Nephron (organoid): Measurements from ENCODE around the gene EDIL3.
A peak's percentile ranks its signal among the peaks of the same experiment; 100 is the strongest.

ENCODE experiments used
- H3K27ac Mint-ChIP-seq, 3 experiments: 2 replicates each; pipeline ENCODE4 v1.8.0; 2020; ENCODE audit warnings: mixed read lengths in 3 of 3, mild to moderate bottlenecking in 2 of 3, moderate library complexity in 1 of 3
- H3K27me3 Mint-ChIP-seq: 2 replicates; pipeline ENCODE4 v1.8.0; 2021; ENCODE audit warnings: low read depth, mild to moderate bottlenecking, moderate library complexity, mixed read lengths
- H3K36me3 Mint-ChIP-seq: 2 replicates; pipeline ENCODE4 v1.8.0; 2020; ENCODE audit warnings: low read depth, mixed read lengths
- H3K4me1 Mint-ChIP-seq: 2 replicates; pipeline ENCODE4 v1.8.0; 2020; ENCODE audit warnings: mixed read lengths
- H3K4me3 Mint-ChIP-seq, 3 experiments: 2 replicates each; pipeline ENCODE4 v1.8.0; 2020; ENCODE audit warnings: mild to moderate bottlenecking in 3 of 3, mixed read lengths in 3 of 3, moderate library complexity in 2 of 3
- H3K9me3 Mint-ChIP-seq: 2 replicates; pipeline ENCODE4 v1.8.0; 2020; ENCODE audit warnings: mixed read lengths
- CTCF ChIP-seq, 3 experiments: fragments of 200-600 bp; sonication (generic); IDR thresholded peaks; one replicate each; pipeline ENCODE4 v1.5.0; 2021; ENCODE audit warnings: antibody characterized with exemption in 3 of 3; ENCODE audit not compliant: unreplicated experiment in 3 of 3

EDIL3 gene

GRCh38 chr5:83925955-83926337 lies 458.7 kb downstream of the EDIL3 start:
- Mint-ChIP-seq H3K4me1 (peaks cover 14% of the 10 kb centered on the region), H3K27ac (peak overlapping the region; percentile 16 to 74 (median 60)), H3K4me3 (no peak overlapping the region), H3K9me3 (no peaks in the 10 kb centered on the region), H3K36me3 (no peaks in the 10 kb centered on the region), H3K27me3 (peaks cover 5% of the 10 kb centered on the region)
- TF ChIP-seq CTCF (IDR thresholded peaks at IDR 0.05; ENCODE audit: unreplicated experiment in 3 of 3): no peak

- H3K36me3 Mint-ChIP-seq: no peaks in the 10 kb centered on the region
- peaks cover 14% of the 10 kb centered on the region for H3K4me1 Mint-ChIP-seq
- H3K27ac Mint-ChIP-seq: peak overlapping the region; percentile 16 to 74 (median 60)
- H3K4me3 Mint-ChIP-seq: no peak overlapping the region
- H3K27me3 Mint-ChIP-seq: peaks cover 5% of the 10 kb centered on the region
- no peaks in the 10 kb centered on the region for H3K9me3 Mint-ChIP-seq
- no peak for TF ChIP-seq CTCF (IDR thresholded peaks at IDR 0.05; ENCODE audit: unreplicated experiment in 3 of 3)
Measured at GRCh38 chr5:83925321-83925954, 459.2 kb downstream of the EDIL3 start.

GRCh38 chr5:83924891-83925290 lies 459.8 kb downstream of the EDIL3 start:
- H3K27me3 Mint-ChIP-seq: peaks cover 5% of the 10 kb centered on the region
- TF ChIP-seq CTCF (IDR thresholded peaks at IDR 0.05; ENCODE audit: unreplicated experiment in 3 of 3): no peak
- H3K4me1 Mint-ChIP-seq: peaks cover 14% of the 10 kb centered on the region
- no peak overlapping the region for H3K4me3 Mint-ChIP-seq
- no peaks in the 10 kb centered on the region for H3K36me3 Mint-ChIP-seq
- H3K27ac Mint-ChIP-seq: no peak overlapping the region
- H3K9me3 Mint-ChIP-seq: no peaks in the 10 kb centered on the region

- peaks cover 14% of the 10 kb centered on the region for H3K4me1 Mint-ChIP-seq
- TF ChIP-seq CTCF (IDR thresholded peaks at IDR 0.05; ENCODE audit: unreplicated experiment in 3 of 3): no peak
- H3K9me3 Mint-ChIP-seq: no peaks in the 10 kb centered on the region
- H3K27me3 Mint-ChIP-seq: peaks cover 5% of the 10 kb centered on the region
- H3K4me3 Mint-ChIP-seq: no peak overlapping the region
- H3K36me3 Mint-ChIP-seq: no peaks in the 10 kb centered on the region
- no peak overlapping the region for H3K27ac Mint-ChIP-seq
Measured at GRCh38 chr5:83924171-83924570, 460.5 kb downstream of the EDIL3 start.

- H3K36me3 Mint-ChIP-seq: no peaks in the 10 kb centered on the region
- H3K27me3 Mint-ChIP-seq: peaks cover 5% of the 10 kb centered on the region
- H3K4me1 Mint-ChIP-seq: peaks cover 14% of the 10 kb centered on the region
- TF ChIP-seq CTCF (IDR thresholded peaks at IDR 0.05; ENCODE audit: unreplicated experiment in 3 of 3): no peak
- no peaks in the 10 kb centered on the region for H3K9me3 Mint-ChIP-seq
- H3K27ac Mint-ChIP-seq: no peak overlapping the region
- H3K4me3 Mint-ChIP-seq: no peak overlapping the region
Measured at GRCh38 chr5:83922699-83923098, 462.0 kb downstream of the EDIL3 start.

GRCh38 chr5:83921666-83922193 lies 462.9 kb downstream of the EDIL3 start:
- Mint-ChIP-seq H3K4me1 (peaks cover 14% of the 10 kb centered on the region), H3K27ac (no peak overlapping the region), H3K9me3 (no peaks in the 10 kb centered on the region), H3K27me3 (peaks cover 5% of the 10 kb centered on the region), H3K36me3 (no peaks in the 10 kb centered on the region), H3K4me3 (no peak overlapping the region)
- no peak for TF ChIP-seq CTCF (IDR thresholded peaks at IDR 0.05; ENCODE audit: unreplicated experiment in 3 of 3)
